ENCODE measurements around the gene UNC13C.

Gene UNC13C

GRCh38 chr15:54007256-54007655 lies 29.0 kb downstream of the UNC13C start:
- H3K9me2 ChIP-seq (replicated peaks; ENCODE audit: control insufficient read depth, low read length), result no peaks in the 10 kb centered on the region
- no peaks in the 10 kb centered on the region for H3K79me2 ChIP-seq (ENCODE audit: control insufficient read depth, low read length)
- no peak overlapping the region for H3K27ac ChIP-seq (ENCODE audit: low read depth, low read length)
- no peaks in the 10 kb centered on the region for H3F3A ChIP-seq (ENCODE audit: control insufficient read depth, insufficient read depth)
- no peaks in the 10 kb centered on the region for H3K9me3 ChIP-seq (ENCODE audit: control insufficient read depth, insufficient read depth, low read length)
- H3K36me3 ChIP-seq (ENCODE audit: control insufficient read depth, low read length), result no peaks in the 10 kb centered on the region
- H3K4me1 ChIP-seq (ENCODE audit: control insufficient read depth, low read length), result no peaks in the 10 kb centered on the region
- H4K20me1 ChIP-seq (ENCODE audit: control insufficient read depth, insufficient read depth, low read depth, low read length), result no peaks in the 10 kb centered on the region
- no peak overlapping the region for H3K4me2 ChIP-seq (ENCODE audit: low read length)
- H3K27me3 ChIP-seq (ENCODE audit: control insufficient read depth, low read length), result no peaks in the 10 kb centered on the region
- TF ChIP-seq CTCF (IDR thresholded peaks at IDR 0.05; ENCODE audit: low read depth, low read length, poor library complexity, severe bottlenecking), result no peak
- TF ChIP-seq EZH2phosphoT487 (IDR thresholded peaks at IDR 0.05; ENCODE audit: borderline replicate concordance, low read length), result no peak
- H3K4me3 ChIP-seq (ENCODE audit: low read length), result no peak overlapping the region

GRCh38 chr15:54011656-54012055 lies 33.4 kb downstream of the UNC13C start:
- H4K20me1 ChIP-seq (ENCODE audit: control insufficient read depth, insufficient read depth, low read depth, low read length), result no peaks in the 10 kb centered on the region
- H3K4me1 ChIP-seq (ENCODE audit: control insufficient read depth, low read length), result no peaks in the 10 kb centered on the region
- no peaks in the 10 kb centered on the region for H3F3A ChIP-seq (ENCODE audit: control insufficient read depth, insufficient read depth)
- no peaks in the 10 kb centered on the region for H3K9me3 ChIP-seq (ENCODE audit: control insufficient read depth, insufficient read depth, low read length)
- no peak for TF ChIP-seq EZH2phosphoT487 (IDR thresholded peaks at IDR 0.05; ENCODE audit: borderline replicate concordance, low read length)
- no peak for TF ChIP-seq CTCF (IDR thresholded peaks at IDR 0.05; ENCODE audit: low read depth, low read length, poor library complexity, severe bottlenecking)
- H3K27me3 ChIP-seq (ENCODE audit: control insufficient read depth, low read length), result no peaks in the 10 kb centered on the region
- no peak overlapping the region for H3K4me2 ChIP-seq (ENCODE audit: low read length)
- H3K79me2 ChIP-seq (ENCODE audit: control insufficient read depth, low read length), result no peaks in the 10 kb centered on the region
- no peak overlapping the region for H3K27ac ChIP-seq (ENCODE audit: low read depth, low read length)
- H3K36me3 ChIP-seq (ENCODE audit: control insufficient read depth, low read length), result no peaks in the 10 kb centered on the region
- no peaks in the 10 kb centered on the region for H3K9me2 ChIP-seq (replicated peaks; ENCODE audit: control insufficient read depth, low read length)
- no peak overlapping the region for H3K4me3 ChIP-seq (ENCODE audit: low read length)

GRCh38 chr15:54014067-54014655 lies 35.9 kb downstream of the UNC13C start:
- no peaks in the 10 kb centered on the region for H3K9me3 ChIP-seq (ENCODE audit: control insufficient read depth, insufficient read depth, low read length)
- no peaks in the 10 kb centered on the region for H3K79me2 ChIP-seq (ENCODE audit: control insufficient read depth, low read length)
- H3K36me3 ChIP-seq (ENCODE audit: control insufficient read depth, low read length), result no peaks in the 10 kb centered on the region
- no peaks in the 10 kb centered on the region for H3F3A ChIP-seq (ENCODE audit: control insufficient read depth, insufficient read depth)
- no peaks in the 10 kb centered on the region for H3K4me1 ChIP-seq (ENCODE audit: control insufficient read depth, low read length)
- H3K4me3 ChIP-seq (ENCODE audit: low read length), result no peak overlapping the region
- H3K27me3 ChIP-seq (ENCODE audit: control insufficient read depth, low read length), result no peaks in the 10 kb centered on the region
- H3K9me2 ChIP-seq (replicated peaks; ENCODE audit: control insufficient read depth, low read length), result no peaks in the 10 kb centered on the region
- TF ChIP-seq CTCF (IDR thresholded peaks at IDR 0.05; ENCODE audit: low read depth, low read length, poor library complexity, severe bottlenecking), result no peak
- no peak for TF ChIP-seq EZH2phosphoT487 (IDR thresholded peaks at IDR 0.05; ENCODE audit: borderline replicate concordance, low read length)
- no peaks in the 10 kb centered on the region for H4K20me1 ChIP-seq (ENCODE audit: control insufficient read depth, insufficient read depth, low read depth, low read length)
- H3K4me2 ChIP-seq (ENCODE audit: low read length), result no peak overlapping the region
- H3K27ac ChIP-seq (ENCODE audit: low read depth, low read length), result no peak overlapping the region
